ENCODE data around the gene CCDC78. TPM values are rescaled to one million over a fixed set of nuclear protein-coding genes. Genes with fewer than 3 reads are reported as not detected.

CCDC78 gene
- total RNA-seq, 1 experiment from 2014 or later = 3.5 TPM

GRCh38 chr16:732332-732731 lies 6.1 kb upstream of the CCDC78 start:
- Mint-ChIP-seq H3K9me3 (ENCODE audit: unreplicated experiment) (no peaks in the 10 kb centered on the region), H3K4me3 (ENCODE audit: unreplicated experiment) (no peak overlapping the region), H3K36me3 (ENCODE audit: insufficient read depth, unreplicated experiment) (peaks cover 39% of the 10 kb centered on the region), H3K4me1 (ENCODE audit: low read depth, unreplicated experiment) (no peaks in the 10 kb centered on the region), H3K27ac (ENCODE audit: unreplicated experiment) (no peak overlapping the region), H3K27me3 (ENCODE audit: insufficient read depth, unreplicated experiment) (no peaks in the 10 kb centered on the region)
- DNase-seq = no peak
- Histone ChIP-seq H3K4me1 (no peaks in the 10 kb centered on the region), H3K27me3 (replicated peaks; ENCODE audit: control insufficient read depth, insufficient read depth, low read length) (no peaks in the 10 kb centered on the region), H3K9me3 (no peaks in the 10 kb centered on the region), H3K4me3 (ENCODE audit: low read depth, low read length) (no peak overlapping the region), H3K36me3 (ENCODE audit: control insufficient read depth, insufficient read depth, low read length) (no peaks in the 10 kb centered on the region; the same call in 1 of the 2 replicates)
- POLR2A ChIA-PET = no interaction called here
- BruUV-seq (replicated peaks) = no TSS peak
- TF ChIP-seq, protein P1, sequence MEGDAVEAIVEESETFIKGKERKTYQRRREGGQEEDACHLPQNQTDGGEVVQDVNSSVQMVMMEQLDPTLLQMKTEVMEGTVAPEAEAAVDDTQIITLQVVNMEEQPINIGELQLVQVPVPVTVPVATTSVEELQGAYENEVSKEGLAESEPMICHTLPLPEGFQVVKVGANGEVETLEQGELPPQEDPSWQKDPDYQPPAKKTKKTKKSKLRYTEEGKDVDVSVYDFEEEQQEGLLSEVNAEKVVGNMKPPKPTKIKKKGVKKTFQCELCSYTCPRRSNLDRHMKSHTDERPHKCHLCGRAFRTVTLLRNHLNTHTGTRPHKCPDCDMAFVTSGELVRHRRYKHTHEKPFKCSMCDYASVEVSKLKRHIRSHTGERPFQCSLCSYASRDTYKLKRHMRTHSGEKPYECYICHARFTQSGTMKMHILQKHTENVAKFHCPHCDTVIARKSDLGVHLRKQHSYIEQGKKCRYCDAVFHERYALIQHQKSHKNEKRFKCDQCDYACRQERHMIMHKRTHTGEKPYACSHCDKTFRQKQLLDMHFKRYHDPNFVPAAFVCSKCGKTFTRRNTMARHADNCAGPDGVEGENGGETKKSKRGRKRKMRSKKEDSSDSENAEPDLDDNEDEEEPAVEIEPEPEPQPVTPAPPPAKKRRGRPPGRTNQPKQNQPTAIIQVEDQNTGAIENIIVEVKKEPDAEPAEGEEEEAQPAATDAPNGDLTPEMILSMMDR (IDR thresholded peaks at IDR 0.05; ENCODE audit: insufficient read depth in 1 of 2, low read depth in 1 of 2, low read length in 1 of 2, severe bottlenecking in 1 of 2, unreplicated experiment in 1 of 2) = no peak
- CTCF ChIA-PET = interaction anchor here (0.8 to 0.9 kb wide), 2 partner anchors 8 to 21 kb away, joined by 3 to 4 read pairs; no protein-coding TSS in a partner anchor
- intact Hi-C loops (cut with micrococcal nuclease; ENCODE audit: unreplicated experiment) = no loop called here

GRCh38 chr16:730666-731509 lies 4.6 kb upstream of the CCDC78 start:
- Histone ChIP-seq H3K4me1 (peaks cover 3% of the 10 kb centered on the region; the same call in 1 of the 2 replicates), H3K9me3 (no peaks in the 10 kb centered on the region), H3K4me3 (ENCODE audit: low read depth, low read length) (no peak overlapping the region), H3K36me3 (ENCODE audit: control insufficient read depth, insufficient read depth, low read length) (no peaks in the 10 kb centered on the region), H3K27me3 (replicated peaks; ENCODE audit: control insufficient read depth, insufficient read depth, low read length) (no peaks in the 10 kb centered on the region)
- Mint-ChIP-seq H3K36me3 (ENCODE audit: insufficient read depth, unreplicated experiment) (peaks cover 33% of the 10 kb centered on the region), H3K27me3 (ENCODE audit: insufficient read depth, unreplicated experiment) (no peaks in the 10 kb centered on the region), H3K9me3 (ENCODE audit: unreplicated experiment) (no peaks in the 10 kb centered on the region), H3K4me1 (ENCODE audit: low read depth, unreplicated experiment) (no peaks in the 10 kb centered on the region), H3K4me3 (ENCODE audit: unreplicated experiment) (no peak overlapping the region), H3K27ac (ENCODE audit: unreplicated experiment) (no peak overlapping the region)
- BruUV-seq (replicated peaks) = no TSS peak
- ChIA-PET CTCF (no interaction called here), POLR2A (interaction anchor here (0.8 kb wide), 1 partner anchor 10 kb away, joined by 3 read pairs; the partner anchor contains the start of gene ANTKMT)
- no peak for DNase-seq
- TF ChIP-seq, protein P1 (IDR thresholded peaks at IDR 0.05; ENCODE audit: insufficient read depth in 1 of 2, low read depth in 1 of 2, low read length in 1 of 2, severe bottlenecking in 1 of 2, unreplicated experiment in 1 of 2) = no peak
- intact Hi-C loops (cut with micrococcal nuclease; ENCODE audit: unreplicated experiment) = no loop called here

GRCh38 chr16:729768-730665 lies 3.8 kb upstream of the CCDC78 start:
- CTCF ChIA-PET = interaction anchor here (0.6 kb wide), 1 partner anchor 600 kb away, joined by 4 read pairs; no protein-coding TSS in a partner anchor
- Histone ChIP-seq H3K27me3 (replicated peaks; ENCODE audit: control insufficient read depth, insufficient read depth, low read length) (no peaks in the 10 kb centered on the region), H3K9me3 (no peaks in the 10 kb centered on the region), H3K4me1 (peaks cover 3% of the 10 kb centered on the region; the same call in 1 of the 2 replicates), H3K36me3 (ENCODE audit: control insufficient read depth, insufficient read depth, low read length) (no peaks in the 10 kb centered on the region), H3K4me3 (ENCODE audit: low read depth, low read length) (no peak overlapping the region)
- H3K9me3 Mint-ChIP-seq (ENCODE audit: unreplicated experiment) = no peaks in the 10 kb centered on the region
- H3K27me3 Mint-ChIP-seq (ENCODE audit: insufficient read depth, unreplicated experiment) = no peaks in the 10 kb centered on the region
- H3K4me3 Mint-ChIP-seq (ENCODE audit: unreplicated experiment) = no peak overlapping the region
- no peaks in the 10 kb centered on the region for H3K4me1 Mint-ChIP-seq (ENCODE audit: low read depth, unreplicated experiment)
- TF ChIP-seq, protein P1 (IDR thresholded peaks at IDR 0.05; ENCODE audit: insufficient read depth in 1 of 2, low read depth in 1 of 2, low read length in 1 of 2, severe bottlenecking in 1 of 2, unreplicated experiment in 1 of 2) = no peak
- BruUV-seq (replicated peaks) = no TSS peak
- POLR2A ChIA-PET = interaction anchor here (0.6 kb wide), 1 partner anchor 19 kb away, joined by 3 read pairs; no protein-coding TSS in a partner anchor
- no peak overlapping the region for H3K27ac Mint-ChIP-seq (ENCODE audit: unreplicated experiment)
- no peak for DNase-seq
- peaks cover 32% of the 10 kb centered on the region for H3K36me3 Mint-ChIP-seq (ENCODE audit: insufficient read depth, unreplicated experiment)
- intact Hi-C loops (cut with micrococcal nuclease; ENCODE audit: unreplicated experiment) = no loop called here

Measured in Caco-2 (cell line).